Gastroesophageal sphincter (tissue), 3 donors: ENCODE results near the gene NOL6.

Experiments used
- CTCF ChIP-seq, 4 experiments: fragments of 200-600 bp in 2 of 4; fragments of 450-650 bp in 2 of 4; sonication (generic) in 1 of 4; IDR thresholded peaks; one replicate each; pipeline ENCODE4 v1.5.1; 2017 to 2019; ENCODE audit warnings: antibody characterized with exemption in 4 of 4, mild to moderate bottlenecking in 2 of 4, moderate library complexity in 2 of 4
- EP300 ChIP-seq: sonication (generic); formaldehyde crosslinking; IDR thresholded peaks from one replicate; pipeline ENCODE4 v1.6.1; 2017; ENCODE audit warnings: antibody characterized with exemption, mild to moderate bottlenecking
- POLR2A ChIP-seq, 2 donors: fragments of 450-650 bp; IDR thresholded peaks; one replicate each; pipeline ENCODE4 v1.6.1; 2017; ENCODE audit warnings: antibody characterized with exemption in 2 of 2, mild to moderate bottlenecking in 2 of 2, moderate library complexity in 1 of 2

DNA sequence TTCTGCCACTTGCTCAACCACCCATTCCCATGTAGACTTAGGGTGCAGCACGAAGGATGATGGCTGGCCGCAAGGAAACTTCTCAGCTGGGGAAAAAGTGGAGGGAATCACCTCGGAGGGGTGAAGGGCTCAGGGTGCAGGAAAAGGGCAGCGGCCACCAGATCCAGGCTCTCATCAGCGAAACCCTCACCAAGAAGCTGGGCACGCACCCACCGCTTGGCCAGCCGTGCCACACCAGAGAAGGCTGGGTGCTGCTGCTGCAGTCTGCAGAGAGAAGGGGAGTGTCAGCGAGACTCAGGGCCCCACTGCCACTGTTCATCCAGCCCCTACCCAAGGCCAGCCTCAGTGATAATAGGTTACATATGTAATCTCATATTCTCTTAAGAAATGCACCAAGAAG, 8.6 kb downstream of the NOL6 start:
- TF ChIP-seq CTCF (IDR thresholded peaks at IDR 0.05) (no peak), POLR2A (IDR thresholded peaks at IDR 0.05) (no peak), EP300 (no peak)
